GM19467 (cell line): ENCODE data around the gene B9D1.

ENCODE experiments used
- ATAC-seq: cut with Tn5 transposase; IDR thresholded peaks from one replicate; pipeline ENCODE4 v1.9.1; 2021; ENCODE audit warnings: mild to moderate bottlenecking, moderate library complexity; ENCODE audit not compliant: unreplicated experiment

B9D1 gene, protein sequence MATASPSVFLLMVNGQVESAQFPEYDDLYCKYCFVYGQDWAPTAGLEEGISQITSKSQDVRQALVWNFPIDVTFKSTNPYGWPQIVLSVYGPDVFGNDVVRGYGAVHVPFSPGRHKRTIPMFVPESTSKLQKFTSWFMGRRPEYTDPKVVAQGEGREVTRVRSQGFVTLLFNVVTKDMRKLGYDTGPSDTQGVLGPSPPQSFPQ

DNA sequence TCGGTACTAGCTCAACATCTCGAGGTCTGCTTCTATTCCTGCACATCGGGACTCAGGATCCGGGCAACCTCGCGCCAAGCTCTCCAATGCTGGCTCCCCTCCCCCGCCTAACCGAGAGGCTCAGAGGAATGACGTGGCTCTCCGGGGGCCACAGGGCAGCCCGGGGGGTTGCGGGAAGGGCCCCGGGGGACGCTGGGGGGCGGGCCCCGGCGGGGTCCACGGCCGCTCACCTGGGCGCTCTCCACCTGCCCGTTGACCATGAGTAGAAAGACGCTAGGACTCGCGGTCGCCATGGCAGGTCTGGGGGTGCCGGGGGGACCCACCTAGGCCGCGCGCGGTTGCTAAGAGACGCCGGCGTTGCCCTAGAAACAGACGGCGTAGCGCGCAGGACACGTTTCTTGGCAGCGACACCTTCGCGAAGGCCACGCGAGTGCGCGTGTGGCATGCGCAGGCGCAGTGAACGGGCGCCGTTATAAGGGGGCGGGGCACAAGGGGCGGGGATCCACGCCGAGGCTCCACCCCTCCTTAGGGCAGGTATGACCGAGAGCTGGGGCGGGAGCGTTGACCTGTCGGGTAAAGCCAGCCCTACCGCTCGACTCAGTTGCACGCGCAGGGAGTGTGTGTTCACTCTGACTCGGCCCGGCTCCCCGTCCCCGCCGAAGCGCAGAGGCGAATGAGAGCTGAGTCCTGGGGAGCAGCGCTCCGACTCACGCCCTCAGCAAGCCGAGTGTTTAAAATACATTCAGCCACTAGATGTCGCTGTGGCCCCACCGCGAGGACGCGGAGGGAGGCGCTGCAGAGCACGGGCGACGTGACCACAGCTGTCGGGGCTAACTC is at the start of gene B9D1:
Gene B9D1 (minus strand): TSS at position 447 of the 837 bp plus-strand sequence. CDS start 154 bp downstream, at position 293.
- peak; percentile 59 for ATAC-seq

DNA sequence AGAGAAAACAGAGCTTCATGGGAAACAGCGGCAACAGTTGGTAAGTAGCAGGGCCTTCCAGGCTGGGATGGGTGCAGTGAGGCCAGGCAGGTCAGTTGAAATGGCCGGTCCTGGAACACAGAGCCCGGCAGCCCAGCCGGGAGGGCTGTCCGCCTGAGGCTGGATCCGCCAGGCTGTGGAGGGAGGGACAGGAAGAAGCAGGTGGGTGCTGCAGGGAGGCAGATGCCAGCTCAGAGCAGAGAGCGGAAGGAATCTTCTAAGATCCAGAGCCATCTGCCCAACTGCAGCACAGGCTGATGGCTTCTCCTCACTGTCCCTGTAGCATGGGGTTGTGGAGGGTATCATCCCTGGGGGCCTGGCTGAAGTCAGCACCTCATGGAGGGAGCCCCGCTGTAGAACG is 49.1 kb upstream of the B9D1 start:
- ATAC-seq = no peak

DNA sequence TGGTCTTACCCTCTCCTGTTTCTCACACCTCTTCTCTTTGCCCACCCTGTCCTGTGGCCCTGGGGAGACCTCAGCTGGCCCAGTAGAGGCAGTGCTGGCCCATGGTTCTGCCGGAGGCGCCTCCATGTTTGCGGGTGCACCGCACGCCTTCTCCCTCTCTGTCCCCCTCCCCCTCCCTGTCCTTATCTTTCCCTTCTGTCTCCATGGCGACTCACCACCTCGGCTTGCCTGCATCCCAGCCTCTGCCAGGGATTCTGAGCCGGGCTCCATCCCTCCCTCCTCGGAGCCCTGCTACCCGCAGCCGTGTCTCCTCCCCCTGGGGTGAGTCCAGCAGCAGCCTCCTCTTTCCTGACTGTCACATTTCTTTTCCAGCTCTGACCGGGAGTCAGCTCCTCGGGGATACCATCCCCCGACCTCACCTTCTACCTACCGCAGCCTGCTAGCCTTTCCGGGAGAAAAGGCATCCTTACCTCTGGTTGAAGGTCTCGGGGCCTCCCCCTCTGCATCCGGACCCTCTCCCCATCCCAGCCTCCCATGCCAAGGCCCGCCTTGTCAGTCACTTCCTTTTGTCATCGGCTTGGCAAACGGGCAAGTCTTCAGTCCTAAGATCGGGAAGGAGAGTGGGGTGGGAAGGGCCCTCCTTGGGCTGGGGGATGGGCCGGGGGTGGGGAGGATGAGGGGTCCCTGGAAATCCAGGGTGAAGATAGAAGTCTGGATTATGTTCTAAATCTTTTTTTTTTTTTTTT is 48.5 kb upstream of the B9D1 start, which contains the start of gene RNF112:
Gene RNF112 (plus strand): TSS at position 358 of the 746 bp plus-strand sequence. CDS start 177 bp downstream, at position 535.
- no peak for ATAC-seq

DNA sequence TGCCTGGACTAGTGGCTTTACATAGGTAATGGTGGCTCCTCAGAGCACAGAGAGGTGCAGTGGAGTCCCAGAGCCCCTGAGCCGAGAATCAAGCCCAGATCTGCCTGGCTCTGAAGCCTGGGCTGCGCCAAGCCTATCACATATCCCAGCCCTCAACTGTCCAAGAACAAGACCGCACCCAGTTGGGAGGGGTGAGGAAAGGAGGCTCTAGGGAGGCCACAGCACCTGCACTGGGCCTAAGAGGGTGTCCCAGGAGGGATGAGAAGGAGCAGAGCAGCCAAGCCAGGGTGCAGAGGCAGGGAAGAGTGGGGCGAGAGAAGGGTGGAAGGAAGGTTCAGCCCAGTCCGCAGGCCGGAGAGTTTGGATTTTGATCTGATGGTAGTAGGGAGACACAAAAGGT is 47.6 kb upstream of the B9D1 start:
- no peak for ATAC-seq

DNA sequence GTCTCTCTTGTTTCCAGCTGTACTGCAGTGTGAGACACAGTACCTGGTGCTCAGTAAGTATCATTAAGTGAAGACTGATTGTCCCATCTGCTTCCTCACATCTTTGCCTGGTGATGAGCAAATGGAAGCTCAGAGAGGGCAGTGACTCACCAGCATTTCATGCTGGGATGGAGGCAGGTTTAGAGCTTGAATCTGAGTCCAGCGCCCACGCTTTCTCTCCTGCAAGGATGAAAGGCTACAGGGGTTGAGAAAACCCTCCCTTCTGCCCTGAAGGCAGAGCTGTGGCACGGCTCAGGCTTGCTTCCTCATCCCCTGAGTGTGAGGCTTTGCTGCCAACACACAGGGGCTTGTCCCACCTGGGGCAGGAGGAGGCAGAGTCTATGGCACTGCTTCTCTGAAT is 47.0 kb upstream of the B9D1 start:
- ATAC-seq = no peak

DNA sequence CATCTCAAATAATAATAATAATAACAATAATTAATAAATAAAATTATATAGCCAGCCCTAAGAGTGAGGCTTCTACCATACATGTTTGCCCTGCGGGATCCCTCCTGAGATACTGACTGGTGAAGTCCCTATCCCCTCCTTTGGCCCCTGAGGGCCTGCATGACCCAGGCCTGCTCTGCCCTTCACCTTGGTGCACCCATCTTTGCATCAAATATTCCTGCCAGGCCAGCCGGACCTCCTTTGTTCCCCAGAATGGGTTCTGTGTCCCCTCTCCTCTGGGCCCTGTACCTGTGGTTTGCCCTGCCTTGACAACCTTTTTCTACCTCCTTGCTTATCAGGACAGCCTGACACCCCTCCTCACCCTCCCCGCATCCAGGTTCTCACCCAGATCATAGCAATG is 46.5 kb upstream of the B9D1 start:
- no peak for ATAC-seq

DNA sequence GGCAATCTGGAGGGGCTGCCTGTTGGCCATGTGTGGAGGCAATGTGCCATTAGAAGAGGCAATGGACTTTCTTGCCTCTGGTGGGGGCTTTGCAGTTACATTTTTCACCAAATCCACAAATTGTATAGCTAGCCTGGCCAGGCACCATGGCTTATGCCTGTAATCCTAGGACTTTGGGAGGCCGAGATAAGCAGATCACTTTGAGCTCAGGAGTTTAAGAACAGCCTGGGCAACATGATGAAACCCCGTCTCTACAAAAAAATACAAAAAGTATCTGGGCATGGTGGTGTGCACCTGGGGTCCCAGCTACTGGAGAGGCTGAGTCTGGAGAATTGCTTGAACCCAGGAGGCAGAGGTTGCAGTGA is 45.8 kb upstream of the B9D1 start:
- no peak for ATAC-seq

DNA sequence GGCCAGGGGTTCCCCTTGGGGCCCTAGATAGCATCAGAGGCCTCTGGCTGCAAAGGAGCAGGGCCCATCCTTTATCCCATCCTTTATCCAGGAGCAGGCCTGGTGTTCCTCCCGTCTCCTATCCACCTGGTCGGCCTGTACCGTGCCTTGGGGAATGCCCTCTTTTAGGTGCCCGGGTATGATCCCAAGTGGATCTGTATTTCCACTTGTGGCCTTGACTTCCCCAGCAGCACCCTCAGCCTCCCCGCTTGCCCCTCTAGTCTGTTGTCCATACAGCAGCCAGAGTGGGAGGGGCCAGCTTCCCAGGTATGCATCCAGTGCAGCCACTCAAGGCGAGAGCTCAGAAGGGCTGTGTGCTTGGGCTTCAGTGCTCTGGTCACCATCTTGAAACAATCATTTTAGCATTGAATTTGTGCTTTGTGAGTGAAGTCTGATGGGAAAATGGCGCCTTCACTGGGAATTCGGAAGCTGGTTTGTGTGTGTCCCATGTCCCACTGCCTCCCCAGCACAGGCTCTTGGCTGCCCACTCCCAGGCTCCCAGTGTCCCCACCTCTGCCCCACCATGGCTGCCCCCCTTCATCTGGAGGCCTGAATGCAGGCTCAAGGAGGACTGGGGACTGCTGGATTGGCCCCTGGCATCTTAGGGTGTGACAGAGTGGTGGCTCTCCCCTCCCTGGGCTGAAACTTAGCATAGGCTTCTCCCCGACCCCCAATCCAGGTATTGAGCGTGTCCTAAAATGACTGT is 45.2 kb upstream of the B9D1 start:
- ATAC-seq = no peak

DNA sequence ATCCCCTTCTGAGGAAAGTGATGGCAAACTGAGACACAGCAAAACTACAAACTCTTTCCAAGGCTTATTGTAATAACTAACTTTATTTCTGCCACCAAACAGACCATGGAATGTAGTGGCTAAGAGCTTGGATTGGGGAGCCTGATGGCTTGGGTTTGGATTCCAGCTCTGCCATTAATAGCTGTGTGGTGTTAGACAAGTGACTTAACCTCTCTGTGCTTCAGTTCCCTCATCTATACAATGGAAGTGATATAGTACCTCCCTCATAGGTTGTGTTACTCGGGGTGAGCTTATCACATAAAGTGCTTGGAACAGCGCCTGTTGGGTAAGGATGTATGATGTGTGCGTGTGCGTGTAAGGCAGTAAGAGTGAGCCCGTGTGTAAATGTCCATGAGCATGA is 42.6 kb upstream of the B9D1 start:
- no peak for ATAC-seq

DNA sequence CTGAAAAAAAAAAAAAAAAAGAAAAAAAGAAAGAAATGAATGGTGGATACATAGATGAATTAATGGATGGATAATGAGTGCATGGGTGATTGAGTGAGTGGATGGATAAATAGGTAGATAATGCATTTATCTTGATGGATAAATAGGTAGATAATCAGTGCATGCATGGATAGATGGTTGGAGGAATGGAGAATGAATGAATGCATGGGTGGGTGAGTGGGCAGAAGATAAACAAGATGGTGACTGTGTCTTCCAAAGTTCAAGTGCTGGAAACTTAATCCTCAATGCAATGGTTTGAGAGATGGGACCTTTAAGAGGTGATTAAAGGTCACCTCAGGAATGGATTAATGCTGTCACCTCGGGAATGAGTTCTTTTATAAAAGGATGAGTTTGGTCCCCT is 41.7 kb upstream of the B9D1 start:
- ATAC-seq = no peak

DNA sequence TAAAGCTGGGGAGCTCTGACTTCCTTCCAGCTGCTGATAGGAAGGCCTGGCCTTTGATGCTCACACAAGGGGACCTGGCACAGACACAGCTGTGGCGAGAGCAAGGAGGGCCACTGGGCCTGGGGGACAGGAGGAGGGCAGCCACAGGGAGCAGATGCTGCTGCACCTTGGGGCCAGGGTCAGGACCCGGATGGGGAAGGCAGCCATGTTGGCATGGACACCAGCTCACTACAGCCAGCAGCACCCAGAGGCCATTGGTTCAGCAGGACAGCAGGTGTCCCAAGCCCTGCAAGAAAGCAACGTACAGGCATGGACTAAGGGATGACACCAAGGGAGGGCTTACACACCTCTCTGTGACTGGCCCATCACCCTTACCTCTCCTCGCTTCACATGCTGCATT is 40.5 kb upstream of the B9D1 start:
- no peak for ATAC-seq

DNA sequence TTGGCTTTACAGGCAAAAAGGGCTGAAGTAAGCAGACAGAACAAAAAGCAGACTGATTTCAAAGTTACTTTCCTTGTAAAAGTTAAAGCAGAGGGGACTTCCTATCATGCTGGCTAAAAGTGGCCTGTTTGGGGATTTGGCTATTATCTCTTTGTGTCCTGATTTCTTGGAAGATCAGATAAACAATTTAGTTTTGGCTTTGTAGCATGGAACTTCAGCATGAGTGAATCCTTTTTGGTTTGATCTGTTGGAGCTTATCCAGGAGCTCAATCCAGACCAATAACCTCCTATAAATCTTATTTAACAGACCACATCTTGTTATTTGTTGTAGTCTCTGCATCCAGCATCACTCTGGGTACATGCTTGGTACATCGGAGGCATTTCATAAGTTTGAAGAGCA is 39.6 kb upstream of the B9D1 start:
- ATAC-seq = no peak

DNA sequence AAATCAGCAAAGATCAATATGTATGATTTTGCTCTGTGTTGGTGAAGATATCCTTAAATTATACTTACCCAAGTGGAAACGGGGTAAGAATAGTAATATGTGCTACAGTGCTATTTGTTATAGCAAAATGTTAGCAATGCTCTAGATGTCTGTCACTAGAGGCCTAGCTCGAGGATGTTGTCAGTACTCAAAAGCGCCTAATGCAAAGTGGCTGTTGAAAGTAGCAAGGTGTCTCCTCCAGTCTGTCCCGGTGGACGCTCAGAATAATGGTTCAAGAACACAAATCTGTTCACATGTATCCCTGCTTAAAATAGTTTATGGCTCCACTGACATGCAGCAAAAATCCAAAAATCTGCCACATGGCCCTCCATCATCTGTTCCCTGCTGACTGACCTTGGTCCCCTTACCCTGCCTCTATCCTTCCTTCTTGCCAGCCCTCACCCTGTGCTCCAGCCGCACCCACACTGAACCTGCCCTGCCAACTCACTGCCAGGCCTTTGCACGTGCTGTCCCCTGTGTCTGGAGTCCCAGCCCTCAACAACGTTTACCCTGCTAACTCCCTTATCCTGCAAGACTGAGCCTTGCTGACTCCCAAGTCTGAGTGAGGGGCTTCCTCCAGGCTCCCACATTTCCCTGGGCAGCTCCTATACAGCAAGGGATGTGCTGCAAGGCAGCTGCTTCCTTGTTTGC is 38.9 kb upstream of the B9D1 start:
- no peak for ATAC-seq

DNA sequence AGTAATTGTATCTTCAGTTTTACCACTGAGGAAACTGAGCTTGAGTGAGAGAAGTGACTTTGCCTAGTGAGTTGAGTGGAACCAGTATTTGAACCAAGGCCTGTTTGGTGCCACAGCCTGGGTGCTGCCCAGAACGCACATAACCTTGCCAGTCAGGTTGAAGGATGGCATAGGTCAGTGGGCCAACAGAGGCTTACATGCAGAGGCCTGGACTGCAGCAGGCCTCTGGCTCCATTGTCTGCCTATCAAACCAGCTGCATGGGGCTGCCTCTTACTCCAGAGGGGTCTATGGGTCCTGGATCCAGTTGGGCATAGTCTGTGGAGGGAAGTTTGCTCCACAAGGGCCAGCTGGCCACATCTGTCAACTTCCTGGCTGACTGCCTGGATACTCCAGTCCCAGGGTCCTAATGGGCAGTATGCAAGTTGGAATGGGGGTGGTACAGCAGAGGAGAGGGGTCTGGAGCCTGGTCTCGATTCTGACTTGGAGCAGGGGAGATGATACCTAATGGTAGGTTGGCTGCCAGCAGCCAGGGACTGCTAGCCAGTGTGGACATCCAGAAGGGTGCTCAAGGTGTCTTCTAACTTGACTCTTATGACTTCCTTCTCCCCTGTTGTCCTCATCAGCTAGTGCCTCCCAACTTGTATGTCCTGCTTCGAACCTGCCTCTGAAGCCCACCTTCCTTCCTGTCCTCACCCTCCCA is 37.4 kb upstream of the B9D1 start:
- no peak for ATAC-seq

DNA sequence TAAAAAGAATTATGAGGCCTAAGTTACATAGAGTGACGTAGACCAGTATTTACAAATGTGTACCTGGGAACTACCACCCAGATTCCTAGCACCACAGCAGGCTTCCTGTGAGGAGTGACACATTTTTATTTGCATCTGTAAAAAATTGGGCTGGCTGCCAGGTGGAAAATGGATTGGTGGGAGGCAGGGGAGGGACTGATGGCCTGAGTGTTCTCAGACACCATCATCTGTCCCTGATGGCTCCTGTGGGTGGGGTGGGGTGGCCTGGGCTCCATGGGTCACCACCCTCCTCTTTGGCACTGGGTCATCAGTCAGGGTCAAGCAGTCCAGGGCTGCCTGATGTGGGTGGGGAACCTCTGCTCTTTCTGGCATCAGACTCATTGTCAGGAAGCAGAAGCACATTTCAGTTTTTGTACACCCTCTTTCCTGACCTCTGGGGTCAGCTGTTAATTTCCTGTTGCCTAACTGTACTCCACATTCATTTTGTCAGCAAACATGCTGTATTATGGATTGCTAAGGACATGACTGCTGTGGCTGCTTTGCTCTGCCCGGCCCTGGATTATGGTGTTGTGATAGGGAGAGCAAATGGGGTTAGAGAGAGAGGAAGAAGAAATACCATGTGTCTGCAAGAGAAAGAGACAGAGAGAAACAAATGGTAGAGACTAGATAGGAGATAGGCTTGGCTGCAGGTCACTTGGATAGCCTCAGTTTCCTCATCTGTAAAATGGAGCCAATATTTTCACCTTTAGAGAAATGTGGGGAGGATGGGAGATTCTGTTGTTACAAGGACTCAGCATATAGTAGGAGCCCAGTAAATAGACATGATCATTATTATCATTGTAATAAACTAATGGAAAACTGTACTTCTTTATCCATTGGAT is 36.0 kb upstream of the B9D1 start:
- no peak for ATAC-seq

DNA sequence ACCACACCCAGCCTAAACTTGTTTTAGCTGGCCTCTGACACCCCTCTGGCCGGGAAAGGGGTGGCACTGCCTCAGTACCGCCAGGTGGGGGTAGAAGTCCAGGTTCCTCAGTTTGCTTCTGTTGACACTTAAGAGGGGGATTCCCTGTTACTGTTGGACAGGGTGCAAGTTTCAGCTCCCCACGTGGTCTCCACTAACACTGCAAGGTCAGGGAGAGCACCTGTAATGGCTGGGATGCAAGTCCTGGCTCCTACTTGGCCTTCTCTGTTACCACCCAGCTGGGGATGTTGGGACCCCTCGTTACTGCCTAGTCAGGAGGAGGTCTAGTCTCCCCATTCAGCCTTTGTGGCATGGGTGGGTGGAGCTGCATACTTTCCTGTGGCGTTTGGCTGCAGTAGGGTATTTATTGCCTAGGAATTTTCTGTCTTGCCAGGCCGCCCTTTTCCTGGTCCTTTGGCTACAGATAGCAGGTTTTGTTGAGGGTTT is 35.1 kb upstream of the B9D1 start:
- ATAC-seq = no peak

DNA sequence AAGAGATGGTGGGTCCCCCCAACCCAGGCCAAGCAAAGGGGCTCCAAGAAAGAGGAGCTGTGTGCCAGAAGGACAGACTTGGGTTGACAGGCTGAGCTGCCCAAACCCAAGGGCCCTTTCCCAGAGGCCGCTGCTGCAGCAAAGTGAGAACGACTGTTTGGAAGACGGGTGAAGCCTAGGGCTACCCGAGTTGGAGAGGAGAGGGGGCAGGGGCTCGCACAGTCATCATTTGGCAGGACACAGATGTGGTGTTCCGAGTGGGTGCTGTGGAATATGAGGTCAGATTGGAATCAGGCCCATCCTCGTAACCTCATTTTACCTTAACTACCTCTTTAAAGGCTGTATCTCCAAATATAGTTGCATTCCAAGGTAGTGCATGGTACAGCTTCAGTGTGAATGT is 29.8 kb upstream of the B9D1 start:
- no peak for ATAC-seq

DNA sequence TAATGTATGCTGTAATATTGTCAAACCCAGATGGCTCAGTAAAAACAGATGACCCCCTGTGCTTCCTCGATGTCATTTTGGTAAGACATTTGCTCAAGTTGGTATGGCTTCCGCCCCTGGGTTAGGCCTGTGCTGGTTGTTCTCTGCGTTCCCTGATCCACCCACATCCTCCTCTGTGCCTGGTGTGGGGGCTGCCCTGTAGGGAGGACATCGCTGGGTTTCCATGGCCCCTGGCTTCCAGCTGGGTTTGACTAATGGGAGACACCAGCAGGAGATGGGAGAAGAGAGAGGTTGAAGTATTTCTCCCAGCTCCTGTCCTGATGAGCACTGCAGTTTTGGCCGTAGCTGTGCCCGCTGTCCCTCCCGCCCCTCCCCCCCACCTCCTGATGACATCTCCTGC is 28.9 kb upstream of the B9D1 start:
- ATAC-seq = no peak

DNA sequence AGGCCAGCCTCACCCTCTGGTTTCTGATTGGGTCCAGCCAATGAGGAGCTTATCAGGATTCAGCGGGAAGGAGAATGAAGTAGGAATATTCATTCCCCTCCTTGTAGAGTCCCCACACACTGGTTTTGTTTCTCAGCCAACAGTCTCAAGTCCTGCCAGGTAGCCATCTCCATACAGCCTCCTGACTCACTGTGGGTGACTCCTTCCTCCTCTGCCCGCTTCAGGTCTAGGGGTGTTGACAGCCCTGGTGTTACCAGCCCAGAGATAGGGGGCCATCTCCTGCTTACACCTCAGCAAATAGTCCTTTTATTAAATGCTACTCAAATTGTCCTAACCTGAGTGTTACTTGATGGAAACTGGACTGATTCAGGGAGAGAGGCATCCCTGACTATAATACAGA is 28.4 kb upstream of the B9D1 start:
- ATAC-seq = no peak
